HG03175 (cell line): ENCODE results near the gene ARHGAP4.
A peak's percentile ranks its signal among the peaks of the same experiment; 100 is the strongest.

Source experiments
- ATAC-seq: cut with Tn5 transposase; IDR thresholded peaks from one replicate; pipeline ENCODE4 v1.9.1; 2021; ENCODE audit warnings: mild to moderate bottlenecking, moderate library complexity; ENCODE audit not compliant: unreplicated experiment

The ARHGAP4 gene

DNA sequence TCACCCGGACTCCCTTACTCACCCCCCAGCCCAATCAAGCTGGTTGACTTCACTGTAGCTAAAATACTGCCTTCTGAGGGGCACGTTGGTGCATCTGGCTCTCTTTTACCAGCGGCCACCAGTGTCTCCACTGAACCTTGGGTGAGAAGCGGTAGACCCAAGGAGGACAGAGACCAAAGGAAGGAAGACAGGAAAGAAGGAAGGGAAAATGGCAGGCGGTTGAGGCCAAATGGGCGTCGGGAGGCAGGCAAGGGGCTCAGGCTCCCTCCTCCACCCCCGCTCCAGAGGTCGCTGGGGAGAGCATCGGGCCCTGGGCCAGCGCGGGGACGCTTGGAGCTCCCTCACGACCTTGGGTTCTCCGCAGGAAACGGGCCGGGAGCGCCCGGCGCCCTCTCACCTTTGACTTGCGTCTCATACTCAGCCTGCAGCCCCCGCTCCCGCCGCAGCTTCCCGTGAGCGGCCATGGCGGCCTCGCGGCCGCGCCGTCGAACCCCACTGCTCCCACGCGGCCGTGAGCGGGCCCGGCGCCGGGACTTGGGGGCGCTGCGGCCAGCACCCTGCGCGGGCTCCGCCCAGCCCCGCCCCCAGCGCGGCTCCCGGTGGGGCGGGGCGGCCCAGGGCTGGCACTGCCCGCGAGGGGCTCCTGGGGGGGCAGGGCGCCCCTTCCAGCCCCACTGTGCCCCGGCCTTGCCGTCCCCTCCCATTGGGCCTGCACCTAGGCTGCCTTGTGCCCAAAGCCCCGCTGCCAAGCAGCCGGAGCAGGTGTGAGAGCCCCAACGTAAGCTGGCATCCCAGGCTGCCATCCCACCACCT, at the start of gene ARHGAP4:
Gene ARHGAP4 (minus strand): TSS at position 526 of the 813 bp plus-strand sequence. CDS start 62 bp downstream, at position 464.
- no peak for ATAC-seq

DNA sequence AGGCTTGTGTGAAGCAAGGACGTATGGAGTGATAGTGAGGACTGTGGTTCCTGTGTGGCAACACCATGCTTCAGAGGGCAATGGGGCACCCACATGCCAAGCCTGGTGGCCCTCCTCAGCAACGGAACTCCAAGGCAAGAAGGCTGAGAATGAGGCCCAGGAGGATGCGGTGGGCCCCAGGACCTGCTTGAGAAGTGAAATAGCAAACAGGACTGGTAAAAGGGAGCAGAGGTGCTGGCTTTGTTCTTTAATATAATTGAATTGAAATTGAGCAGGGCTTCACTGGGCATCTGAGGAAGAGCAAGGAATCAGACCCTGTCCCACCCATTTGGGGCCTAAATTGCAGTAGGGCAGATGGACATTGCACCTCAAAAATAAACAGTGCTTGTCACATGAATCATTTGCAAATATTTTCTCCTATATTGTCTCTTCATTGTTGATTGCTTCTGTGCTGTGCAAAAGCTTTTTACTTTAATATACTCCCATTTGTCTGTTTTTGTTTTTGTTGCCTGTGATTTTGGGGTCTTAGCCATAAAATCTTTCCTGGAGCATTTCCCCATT, 48.7 kb upstream of the ARHGAP4 start:
- no peak for ATAC-seq

DNA sequence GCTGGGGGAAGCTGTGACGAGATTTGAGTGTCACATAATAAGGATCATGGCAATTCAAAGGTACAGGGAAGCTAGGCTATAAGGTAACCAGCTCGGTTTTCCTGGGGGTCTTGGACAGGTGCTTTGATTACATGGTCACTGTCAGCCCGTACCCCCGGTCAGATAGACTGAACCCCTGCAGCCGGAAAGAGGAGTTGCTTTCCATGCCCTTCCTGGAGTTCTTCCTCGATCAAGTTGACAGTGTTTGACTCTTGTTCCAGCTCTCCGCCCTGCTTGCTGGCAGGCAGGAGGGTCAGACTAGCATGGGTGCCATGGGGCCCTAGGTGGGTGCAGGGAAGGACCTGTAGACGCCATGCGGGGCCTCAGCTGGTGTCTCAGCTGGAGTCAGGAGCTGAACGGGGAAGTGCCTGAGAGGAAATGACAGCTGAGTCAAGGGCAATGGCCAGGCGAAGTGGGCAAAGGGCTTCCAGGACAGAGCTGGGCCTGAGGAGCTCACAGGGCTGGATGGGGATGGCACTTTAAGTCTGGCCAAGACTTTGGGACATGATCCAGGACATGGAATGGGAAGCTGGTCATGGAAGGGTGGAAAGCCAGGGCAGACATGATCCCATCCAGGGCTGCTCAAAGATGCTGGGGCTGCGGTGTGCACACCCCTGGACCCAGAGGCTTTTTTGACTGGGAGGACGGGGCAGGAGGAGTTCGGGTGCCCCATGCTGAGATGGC, 48.1 kb upstream of the ARHGAP4 start:
- ATAC-seq, result no peak

DNA sequence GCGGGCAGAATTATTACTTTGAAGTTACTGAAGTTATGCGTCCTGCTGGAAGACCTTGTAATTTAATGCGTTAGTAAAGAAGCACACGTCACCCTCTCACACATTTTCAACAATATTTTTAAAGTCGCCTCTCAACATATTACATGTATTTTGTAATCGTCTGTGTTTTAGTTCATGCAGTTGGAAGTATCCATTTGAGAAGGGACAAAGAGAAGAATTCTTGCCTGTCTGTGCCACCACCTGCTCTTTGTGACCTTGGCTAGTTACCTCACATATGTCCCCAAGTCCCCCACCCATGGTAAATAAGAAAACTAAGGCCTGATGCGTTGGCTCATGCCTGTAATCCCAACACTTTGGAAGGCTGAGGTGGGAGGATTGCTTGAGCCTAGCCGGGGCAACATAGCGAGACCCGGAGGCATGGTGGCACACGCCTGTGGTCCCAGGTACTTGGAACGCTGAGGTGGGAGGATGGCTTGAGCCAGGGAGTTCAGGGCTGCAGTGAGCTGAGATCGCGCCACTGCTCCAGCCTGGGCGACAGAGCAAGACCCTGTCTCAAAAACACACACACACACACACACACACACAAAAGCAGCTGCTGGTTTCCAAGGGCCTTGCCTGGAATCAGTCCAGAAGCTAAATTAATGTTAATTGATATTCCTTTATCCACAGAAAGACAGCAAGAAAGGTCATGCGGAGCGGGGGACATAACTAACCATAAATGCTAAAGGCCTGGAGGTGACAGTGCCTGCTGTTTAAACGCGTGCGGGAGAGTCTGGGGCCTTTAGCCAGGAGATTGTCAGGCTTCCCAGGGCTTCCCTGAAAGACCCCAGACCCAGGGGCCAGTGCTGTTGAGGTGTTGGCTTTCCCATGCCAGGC, 47.3 kb upstream of the ARHGAP4 start:
- ATAC-seq, result no peak

DNA sequence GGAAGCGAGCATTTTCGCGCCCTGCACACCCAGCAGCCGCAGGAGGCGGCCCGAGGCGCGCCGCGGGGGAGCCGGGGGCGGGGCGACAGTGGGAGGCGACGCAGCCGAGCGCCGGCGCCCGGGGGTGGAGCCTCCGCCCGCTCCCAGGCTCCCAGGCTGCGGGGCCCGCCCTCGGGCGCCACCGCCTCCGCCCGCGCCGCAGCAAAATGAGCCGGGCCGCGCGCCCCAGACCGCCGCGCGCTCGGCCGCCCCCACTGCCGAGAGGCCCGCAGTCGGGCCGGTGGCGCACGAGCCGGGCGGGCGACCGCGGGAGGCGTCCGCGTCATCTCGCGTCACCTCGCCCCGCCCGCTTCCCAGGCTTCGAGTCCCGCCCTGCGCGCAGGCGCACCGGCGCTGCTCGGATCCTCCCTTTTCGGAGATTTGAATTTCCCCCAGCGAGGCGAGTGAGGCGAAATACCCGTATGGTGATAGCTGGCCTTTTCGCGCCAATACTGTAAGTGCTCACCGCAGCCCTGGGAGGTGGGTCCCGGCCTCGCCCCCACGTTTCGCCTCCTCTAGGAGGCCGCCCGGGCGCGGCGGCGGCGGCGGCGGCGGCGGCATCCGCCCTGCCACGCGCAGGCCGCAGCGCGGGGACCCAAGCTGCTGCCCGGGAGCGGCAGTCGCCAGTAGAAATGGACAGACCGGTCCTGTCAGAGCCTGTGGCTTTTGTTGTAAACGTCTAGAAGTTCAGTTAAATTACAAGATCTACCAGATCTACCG, 46.5 kb upstream of the ARHGAP4 start, which contains the start of gene TMEM187:
Gene TMEM187 (plus strand): TSS at position 387 of the 759 bp plus-strand sequence. CDS start 9,309 bp downstream, outside the sequence.
- ATAC-seq, result peak; percentile 47

DNA sequence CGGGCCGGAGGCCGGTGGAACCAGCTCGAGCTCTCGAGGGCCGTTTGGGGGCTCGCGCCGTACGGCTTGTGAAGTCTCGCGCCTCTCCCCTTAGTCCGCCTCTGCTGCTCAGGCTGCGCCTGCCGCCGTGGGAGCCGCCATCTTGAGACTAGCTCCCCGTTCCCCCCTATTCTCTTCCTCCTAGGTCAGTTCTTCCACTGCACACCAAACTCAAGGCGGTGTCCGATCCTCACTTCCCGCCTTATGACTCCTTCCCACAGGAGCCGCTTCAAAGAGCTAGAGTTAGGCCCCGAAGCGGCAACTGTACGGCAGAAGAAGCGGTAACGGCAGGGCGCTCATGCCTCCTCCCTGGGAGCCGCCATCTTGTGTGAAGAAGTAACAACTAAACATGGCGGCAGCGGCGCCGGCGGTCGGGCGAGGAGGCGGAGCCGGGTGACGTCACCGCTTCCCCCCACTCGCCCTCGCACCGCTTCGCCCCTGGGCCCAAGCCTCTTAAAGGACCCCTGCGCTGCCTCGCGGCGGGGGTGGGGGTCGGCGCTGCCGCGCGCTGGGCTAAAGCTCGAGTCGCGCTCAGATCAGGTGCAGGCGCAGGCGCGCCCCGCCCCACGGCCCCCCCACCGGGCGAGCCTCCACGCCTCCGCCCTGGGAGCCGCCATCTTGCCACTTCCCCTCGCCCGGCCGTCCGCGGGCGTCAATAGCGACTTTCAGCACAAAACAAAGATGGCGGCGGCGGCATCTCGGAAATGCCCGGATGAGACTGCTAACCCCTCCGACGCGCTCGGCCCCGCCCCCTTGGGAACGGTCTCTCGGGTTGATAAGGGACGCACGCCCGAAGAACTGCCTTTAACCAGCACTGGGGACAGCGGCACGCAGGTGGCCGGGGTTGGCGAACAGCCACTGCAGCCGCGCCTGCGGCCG, 45.6 kb upstream of the ARHGAP4 start, which contains the start of gene HCFC1:
Gene HCFC1 (minus strand): TSS at position 369 of the 918 bp plus-strand sequence. CDS start 978 bp downstream, outside the sequence.
- ATAC-seq, result peak; percentile 46

DNA sequence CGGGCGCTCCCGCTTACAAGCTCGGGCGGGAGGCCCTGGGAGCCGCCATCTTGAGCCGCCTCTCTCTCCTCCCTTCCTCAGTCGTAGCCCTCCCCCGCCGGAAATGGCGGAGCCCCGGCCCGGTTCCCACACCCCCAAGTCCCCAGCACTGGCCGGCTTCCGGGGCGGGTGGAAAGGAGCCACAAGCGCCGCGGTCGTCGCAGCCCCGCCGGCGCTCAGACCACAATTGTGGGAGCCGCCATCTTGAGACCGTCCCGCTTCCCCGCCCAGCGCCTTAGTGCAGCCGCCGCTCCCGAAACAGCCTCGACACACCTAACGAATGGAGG, 45.0 kb upstream of the ARHGAP4 start:
- ATAC-seq, result peak; percentile 31

DNA sequence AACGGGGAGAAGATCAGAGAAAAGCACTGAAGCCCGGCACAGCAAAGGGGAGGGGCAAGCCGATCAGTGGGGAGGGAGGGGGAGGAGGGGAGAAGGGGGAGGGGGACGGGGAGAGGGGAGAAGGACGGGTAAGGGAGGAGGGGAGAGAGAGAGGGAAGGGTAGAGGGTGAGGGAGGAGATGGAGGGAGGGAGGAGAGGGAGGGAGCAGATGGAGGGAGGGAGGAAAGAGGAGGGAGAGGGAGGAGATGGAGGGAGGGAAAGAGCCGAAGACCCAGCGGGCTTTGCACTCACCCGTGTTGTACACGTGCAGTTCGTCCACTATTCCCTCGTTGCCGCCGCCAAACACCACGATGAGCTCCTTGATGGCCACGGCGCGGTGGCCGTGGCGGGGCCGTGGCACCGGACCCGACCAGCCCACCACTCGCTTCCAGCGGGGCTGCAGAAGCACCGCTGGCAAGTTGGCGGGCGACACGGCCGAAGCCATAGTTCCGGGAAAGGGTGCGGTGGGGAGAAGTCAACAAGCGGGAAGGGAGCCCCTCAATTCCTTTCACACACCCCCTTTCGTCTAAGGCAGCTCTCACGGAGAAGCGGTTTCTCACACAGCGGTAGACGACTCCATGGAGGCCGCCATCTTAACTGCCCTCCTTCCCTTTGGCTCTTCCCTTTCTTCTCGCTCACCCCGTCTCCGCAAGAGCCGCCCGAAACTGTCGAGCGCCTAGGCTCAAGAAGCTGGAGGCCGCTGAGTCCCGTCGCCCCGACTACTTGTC, 44.5 kb upstream of the ARHGAP4 start:
- ATAC-seq, result no peak

DNA sequence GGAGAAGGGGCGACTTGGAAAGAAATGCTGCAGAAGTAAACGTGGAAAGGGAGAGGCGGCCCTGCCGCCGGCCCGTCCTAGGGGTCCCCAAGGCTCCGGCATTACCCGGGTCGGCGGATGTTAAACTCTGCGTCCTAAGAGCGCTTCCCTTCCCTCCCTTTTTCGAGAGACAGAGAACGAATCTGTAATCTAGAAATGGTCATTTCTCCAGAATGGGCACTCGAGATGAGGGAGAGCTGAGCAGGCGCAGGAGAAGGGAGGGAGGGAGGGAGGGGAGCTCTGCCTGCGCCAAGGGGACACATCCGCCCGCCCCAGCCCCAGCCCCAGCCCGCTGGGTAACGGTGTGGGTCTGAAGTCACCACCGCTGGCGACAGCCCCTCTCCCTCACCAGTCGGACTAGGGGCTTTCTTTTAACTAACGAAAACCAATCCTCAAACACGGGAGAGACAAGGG, 43.9 kb upstream of the ARHGAP4 start:
- no peak for ATAC-seq

DNA sequence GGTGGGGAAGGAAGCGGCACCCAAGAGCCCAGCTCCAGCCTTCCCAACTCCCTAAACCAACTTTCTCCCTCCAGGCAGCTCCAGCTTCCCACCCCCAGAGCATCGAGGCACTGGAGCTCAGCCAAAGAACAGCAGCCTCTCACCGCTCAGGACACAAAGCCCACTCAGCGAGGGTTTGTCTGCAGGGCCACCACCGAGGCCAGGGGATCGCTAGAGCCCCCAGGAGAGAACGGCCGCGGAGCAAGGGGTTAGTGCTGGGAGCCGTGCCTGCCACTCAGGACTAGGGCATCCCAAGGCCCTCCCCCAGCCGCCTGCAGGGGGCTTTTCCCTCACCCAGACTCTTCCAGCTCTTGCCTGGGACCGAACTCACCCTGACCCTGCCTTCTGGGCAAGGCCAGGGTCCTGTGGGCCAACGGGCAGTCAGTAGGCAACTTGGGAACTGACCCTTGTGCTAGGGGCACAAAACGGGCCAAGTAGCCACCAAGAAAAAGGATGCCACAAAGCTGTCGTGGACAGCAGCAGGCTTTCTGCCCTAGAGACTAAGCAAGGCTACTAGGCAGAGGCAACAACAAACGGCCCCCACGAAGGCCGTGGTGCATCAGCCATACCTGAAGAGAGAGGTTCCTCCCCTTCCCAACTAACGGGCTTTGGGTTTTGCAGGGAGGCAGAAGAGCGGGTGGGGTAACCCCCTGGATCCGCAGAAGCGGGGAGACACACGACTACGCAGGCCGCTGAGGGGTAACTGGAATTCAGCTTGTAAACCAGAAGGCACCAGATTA, 43.2 kb upstream of the ARHGAP4 start:
- no peak for ATAC-seq

DNA sequence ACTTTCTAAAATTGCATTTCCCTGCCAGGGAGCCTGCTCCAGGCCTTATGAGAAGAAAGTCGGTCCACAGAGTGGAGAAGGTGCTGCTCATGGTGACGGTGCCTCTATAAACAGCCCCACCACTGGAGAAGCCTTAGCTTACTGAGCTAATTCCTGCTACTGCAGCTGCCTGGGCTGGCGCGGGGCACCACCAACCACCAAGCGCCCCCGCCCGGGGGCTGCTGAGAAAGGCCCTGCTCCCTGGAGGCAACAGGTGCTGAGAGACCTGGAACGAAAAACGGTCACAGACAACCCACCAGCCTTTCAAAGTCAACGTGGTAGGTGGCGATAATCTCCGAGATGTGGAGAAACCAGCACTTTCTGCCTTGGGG, 42.7 kb upstream of the ARHGAP4 start:
- ATAC-seq, result no peak

DNA sequence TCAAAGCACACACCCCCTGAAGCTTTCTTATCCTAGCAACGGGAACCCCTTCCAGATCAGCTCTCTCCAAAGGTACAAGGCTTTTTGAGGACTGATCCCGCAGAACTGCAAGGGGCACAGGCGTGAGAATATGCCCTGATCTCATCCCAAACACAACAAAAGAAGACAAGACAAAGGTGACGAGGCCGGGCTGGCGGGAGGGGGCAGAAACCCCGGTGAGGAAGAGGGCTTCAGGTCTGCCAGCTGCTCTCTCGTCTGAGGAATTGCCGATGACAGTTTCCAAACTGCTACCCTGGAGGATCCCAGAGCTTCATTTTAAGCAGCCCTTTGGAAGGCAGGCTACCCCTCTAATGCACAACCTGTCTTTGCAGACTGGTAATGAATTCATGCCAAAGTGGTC, 42.2 kb upstream of the ARHGAP4 start:
- ATAC-seq, result no peak

DNA sequence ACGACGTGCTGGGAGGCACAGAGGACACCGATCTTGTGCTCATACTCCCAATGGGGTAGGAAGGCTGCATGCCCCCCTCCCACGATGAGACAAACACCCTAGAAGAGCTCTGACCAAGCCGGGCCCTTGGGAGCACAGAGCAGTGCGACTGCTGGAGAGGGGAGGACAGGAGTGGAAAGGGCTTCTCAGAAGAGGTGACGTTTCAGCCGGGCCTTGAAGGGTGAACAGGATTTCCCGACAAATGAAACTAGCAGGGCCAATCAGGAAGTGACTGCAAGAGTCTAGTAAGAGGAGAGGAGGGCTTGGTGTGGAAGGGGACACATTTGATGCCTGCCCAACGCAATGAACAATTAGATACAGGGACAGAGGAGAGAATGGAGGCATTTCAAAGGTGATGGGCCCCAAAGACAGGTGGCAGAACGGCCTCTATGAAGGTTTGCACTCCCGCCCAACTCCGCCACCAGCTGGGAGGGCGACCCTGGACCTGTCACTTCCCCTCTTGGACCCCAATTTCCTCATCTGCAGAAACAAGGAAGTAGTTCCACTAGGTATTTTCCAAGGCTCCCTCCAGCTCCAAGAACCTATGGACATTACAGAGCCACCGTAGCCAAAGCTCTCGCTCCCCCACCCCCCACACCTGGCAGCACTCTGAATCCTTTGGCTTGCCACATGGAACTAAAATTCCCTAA, 41.6 kb upstream of the ARHGAP4 start:
- ATAC-seq, result no peak

DNA sequence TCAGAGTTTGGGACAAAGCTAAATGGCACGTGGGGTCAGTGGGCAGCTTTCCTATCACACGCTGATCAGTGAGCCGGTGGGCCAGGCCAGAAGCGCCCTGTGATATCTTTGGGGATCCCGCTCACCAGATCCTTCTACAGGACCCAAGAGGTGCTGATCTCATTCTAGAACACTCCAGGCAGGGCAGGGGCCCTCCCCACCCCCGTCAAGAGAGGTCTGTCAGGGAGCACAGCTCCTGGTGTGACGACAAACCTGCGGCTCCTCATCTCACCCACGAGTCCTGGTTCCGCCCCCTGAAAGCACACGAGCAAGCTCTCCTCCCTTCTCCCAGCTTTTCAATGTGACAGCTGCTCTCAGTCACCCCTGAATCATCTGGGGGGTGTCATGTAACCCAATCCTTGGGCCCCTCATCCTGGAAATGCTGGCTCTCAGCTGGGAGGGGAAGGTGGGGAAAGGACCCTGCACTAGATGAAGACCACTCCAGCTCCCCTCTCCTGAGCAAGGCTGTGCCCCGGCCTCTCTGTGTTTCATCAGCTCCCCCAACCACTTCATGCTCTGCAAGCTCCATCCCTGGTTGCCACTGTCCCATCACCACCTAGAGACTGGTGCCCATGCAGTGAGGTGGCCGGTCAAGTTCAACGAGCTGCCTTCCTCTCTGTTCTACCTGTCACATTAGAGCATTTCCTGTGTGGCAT, 40.9 kb upstream of the ARHGAP4 start:
- no peak for ATAC-seq

DNA sequence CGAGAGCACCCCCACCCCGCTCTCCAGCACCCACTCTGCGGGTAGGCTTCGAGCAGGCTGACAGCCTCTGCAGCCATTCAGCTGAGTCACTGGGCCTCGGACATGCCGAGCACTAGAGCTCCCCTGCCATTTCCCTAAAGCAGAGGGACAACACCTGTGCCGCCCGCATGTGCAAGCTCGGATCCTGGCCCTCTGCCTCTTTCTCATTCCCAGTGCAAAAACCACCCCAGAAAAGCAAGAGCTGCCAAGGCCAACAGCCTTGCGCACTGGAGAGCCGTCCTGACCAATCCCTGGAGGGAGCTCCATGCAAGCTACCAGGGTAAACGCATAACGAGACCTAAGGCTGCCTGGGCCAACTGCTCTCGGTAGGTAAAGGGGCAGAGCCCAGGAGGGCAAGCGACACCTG, 40.2 kb upstream of the ARHGAP4 start:
- no peak for ATAC-seq

DNA sequence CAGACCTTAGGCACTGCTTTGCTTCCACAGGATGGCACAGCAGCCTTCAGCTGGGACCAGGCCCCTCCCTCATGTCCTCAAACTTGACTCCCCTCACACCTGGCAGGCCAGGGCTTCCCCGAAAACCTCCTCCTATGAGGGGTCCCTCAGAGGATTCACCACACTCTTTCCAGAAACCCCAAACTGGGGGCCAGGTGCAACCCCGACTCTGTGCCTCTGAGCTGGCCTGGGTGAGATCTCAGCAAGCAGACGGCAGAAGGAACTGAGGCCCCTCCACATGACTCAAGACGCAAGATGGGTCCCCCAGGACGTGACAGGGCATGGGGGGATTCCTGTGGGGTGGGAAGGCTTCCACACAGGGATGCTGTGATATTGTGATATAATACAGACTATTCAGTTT, 39.3 kb upstream of the ARHGAP4 start:
- ATAC-seq, result no peak
